Muscle layer of duodenum (tissue), 2 donors: ENCODE measurements around the gene PHF2.

Experiments
- H3K27ac ChIP-seq: one replicate; pipeline ENCODE4 v1.7.0; 2013; ENCODE audit warnings: mild to moderate bottlenecking, low read length
- H3K27me3 ChIP-seq: one replicate; pipeline ENCODE4 v1.7.0; 2013; ENCODE audit warnings: low read depth, mild to moderate bottlenecking, control low read depth, low read length
- H3K36me3 ChIP-seq, 2 donors: one replicate each; pipeline ENCODE4 v1.7.0; 2013; ENCODE audit warnings: low read length in 2 of 2, control low read depth in 1 of 2, mild to moderate bottlenecking in 1 of 2; ENCODE audit not compliant: insufficient read depth in 2 of 2, control insufficient read depth in 1 of 2
- H3K4me1 ChIP-seq, 2 donors: one replicate each; pipeline ENCODE4 v1.7.0; 2013; ENCODE audit warnings: low read length in 2 of 2, mild to moderate bottlenecking in 2 of 2, control low read depth in 1 of 2, moderate library complexity in 1 of 2; ENCODE audit not compliant: insufficient read depth in 2 of 2, control insufficient read depth in 1 of 2
- H3K4me3 ChIP-seq, 2 donors: one replicate each; pipeline ENCODE4 v1.7.0; 2013; ENCODE audit warnings: low read length in 2 of 2, low read depth in 1 of 2, mild to moderate bottlenecking in 1 of 2
- H3K9me3 ChIP-seq, 2 donors: one replicate each; pipeline ENCODE4 v1.7.0; 2013; ENCODE audit warnings: low read length in 2 of 2, control low read depth in 1 of 2, mild to moderate bottlenecking in 1 of 2; ENCODE audit not compliant: control insufficient read depth in 1 of 2
- donor health status: healthy.

The PHF2 gene

DNA sequence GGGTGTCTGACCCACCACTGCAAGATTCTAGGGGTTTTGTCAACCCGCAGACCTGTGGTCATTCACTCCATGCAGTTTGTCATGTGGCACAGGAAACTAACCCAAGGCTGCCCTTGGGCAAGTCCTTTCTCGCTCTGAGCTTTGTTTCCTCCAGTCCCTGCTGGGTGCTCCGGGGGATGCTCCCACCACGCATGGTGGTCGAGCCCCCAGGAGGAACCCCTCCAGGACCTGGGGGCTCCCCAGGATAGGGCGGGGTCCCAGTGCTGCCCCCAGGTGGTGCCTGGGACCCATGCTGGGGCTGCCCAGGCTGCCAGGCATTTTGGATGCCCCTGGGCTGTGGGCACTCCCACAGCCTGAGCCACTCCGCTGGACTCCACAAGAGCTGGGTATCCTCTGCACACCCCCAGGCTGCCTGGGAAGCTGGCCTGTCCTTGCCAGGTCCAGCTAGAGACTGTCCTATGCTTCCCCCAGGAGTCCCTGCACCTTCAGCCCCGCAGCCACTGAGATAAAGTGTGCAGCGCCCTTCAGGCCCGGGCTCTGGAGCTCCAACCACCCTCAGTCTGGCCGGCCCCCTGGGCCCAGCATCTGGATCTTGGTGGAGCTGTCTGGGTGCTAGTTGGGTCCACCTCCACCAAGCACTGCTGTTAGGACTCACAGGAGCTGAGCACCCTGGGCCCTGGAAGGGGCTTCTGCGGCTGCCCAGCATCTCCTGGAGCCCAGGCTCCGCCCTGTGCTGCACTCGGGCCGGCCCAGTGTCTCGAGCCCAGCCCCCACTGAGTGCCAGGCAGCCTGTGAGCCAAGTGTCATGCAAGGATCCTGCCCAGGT is 104.3 kb downstream of the PHF2 start:
- H3K4me1 ChIP-seq = peaks cover 0 to 5% of the 10 kb centered on the region in 2 donors

GRCh38 chr9:93681269-93682154 is 105.1 kb downstream of the PHF2 start:
- no peaks in the 10 kb centered on the region for H3K9me3 ChIP-seq
- peaks cover 0 to 5% of the 10 kb centered on the region in 2 donors for H3K4me1 ChIP-seq
- H3K27ac ChIP-seq = no peak overlapping the region
- peaks cover 6 to 20% of the 10 kb centered on the region in 2 donors for H3K36me3 ChIP-seq
- H3K27me3 ChIP-seq = no peaks in the 10 kb centered on the region
- H3K4me3 ChIP-seq = no peak overlapping the region

More for the DNA sequence above, 104.3 kb downstream of the PHF2 start:
- Histone ChIP-seq H3K4me3 (no peak overlapping the region), H3K27me3 (no peaks in the 10 kb centered on the region), H3K27ac (no peak overlapping the region), H3K36me3 (peaks cover 10 to 28% of the 10 kb centered on the region in 2 donors), H3K9me3 (no peaks in the 10 kb centered on the region)

GRCh38 chr9:93682155-93682968 is 106.0 kb downstream of the PHF2 start:
- Histone ChIP-seq H3K27ac (no peak overlapping the region), H3K27me3 (no peaks in the 10 kb centered on the region), H3K4me3 (no peak overlapping the region), H3K9me3 (no peaks in the 10 kb centered on the region), H3K36me3 (peaks cover 6 to 11% of the 10 kb centered on the region in 2 donors), H3K4me1 (peaks cover 0 to 5% of the 10 kb centered on the region in 2 donors)

GRCh38 chr9:93683331-93684134 is 107.1 kb downstream of the PHF2 start:
- no peaks in the 10 kb centered on the region for H3K9me3 ChIP-seq
- no peaks in the 10 kb centered on the region for H3K36me3 ChIP-seq
- no peaks in the 10 kb centered on the region for H3K27me3 ChIP-seq
- no peak overlapping the region for H3K27ac ChIP-seq
- peaks cover 0 to 5% of the 10 kb centered on the region in 2 donors for H3K4me1 ChIP-seq
- H3K4me3 ChIP-seq = no peak overlapping the region

DNA sequence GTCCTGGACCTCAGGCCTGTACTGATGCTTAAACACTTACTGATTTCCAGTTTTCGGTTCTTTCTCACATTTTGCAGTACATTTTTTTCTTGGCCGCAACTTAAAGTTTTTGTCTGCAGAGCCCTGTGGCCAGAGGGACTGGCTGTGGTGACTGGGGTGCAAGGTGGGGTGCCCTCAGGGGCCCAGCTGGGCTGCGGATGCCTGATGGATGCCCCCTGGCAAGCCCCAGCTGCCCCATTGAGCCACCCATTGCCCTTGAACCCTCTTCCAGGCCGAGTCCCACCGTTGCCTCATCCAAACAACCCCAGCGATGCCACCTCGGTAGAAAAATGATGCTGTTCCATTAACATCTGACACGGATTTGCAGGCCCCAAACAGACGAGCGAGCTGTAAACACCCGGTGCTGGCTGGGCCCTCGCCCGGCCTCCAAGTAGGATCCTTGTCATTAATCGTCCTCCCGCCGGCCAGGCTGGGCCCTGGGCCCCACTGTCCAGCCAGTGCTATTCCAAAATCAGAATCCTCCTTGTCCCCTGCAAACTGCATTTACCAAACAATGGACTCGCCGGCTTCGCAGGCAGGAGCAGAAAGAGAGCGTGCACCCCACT is 107.9 kb downstream of the PHF2 start:
- Histone ChIP-seq H3K9me3 (peaks cover 0 to 6% of the 10 kb centered on the region in 2 donors), H3K4me3 (no peak overlapping the region), H3K4me1 (peaks cover 0 to 5% of the 10 kb centered on the region in 2 donors), H3K27ac (no peak overlapping the region), H3K36me3 (no peaks in the 10 kb centered on the region), H3K27me3 (no peaks in the 10 kb centered on the region)

DNA sequence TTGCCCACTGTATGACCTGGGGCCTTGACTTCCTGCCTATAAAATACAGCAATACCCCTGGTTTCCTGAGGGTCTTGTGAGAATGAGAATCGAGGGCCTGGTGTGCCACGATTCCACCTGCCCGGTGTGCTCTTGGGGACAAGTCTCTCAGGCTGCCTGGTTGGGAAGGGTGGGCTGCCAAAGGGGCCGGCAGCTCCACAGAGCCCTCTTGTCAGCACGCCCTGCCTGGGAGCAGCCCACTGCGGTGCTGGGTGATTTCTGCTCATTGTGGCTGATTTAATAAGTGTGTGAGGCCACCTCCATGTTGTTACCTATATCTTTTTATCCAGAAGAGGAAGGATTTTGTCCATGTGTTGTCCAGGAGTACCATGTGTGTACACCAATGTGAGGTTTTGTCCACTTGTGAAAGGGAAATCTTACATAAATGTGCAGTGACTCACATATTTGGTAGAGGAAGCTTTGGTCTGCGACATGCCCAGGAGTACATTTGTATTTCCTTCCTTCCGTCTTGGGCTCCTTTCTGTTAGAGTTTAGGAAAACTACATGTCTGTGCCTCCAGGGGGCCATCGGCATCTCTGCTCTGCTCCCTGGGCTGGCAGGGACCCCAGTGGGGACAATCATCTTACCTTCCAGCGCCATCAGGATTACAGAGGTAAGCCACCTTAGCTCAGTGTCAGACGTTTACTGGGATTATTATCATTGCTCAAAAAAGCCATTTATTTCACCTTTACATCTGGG is 108.6 kb downstream of the PHF2 start:
- Histone ChIP-seq H3K4me3 (no peak overlapping the region), H3K27ac (no peak overlapping the region), H3K4me1 (peaks cover 0 to 5% of the 10 kb centered on the region in 2 donors), H3K9me3 (peaks cover 0 to 8% of the 10 kb centered on the region in 2 donors), H3K36me3 (no peaks in the 10 kb centered on the region), H3K27me3 (no peaks in the 10 kb centered on the region)

- H3K9me3 ChIP-seq = peaks cover 8 to 14% of the 10 kb centered on the region in 2 donors
- H3K27me3 ChIP-seq = no peaks in the 10 kb centered on the region
- peaks cover 0 to 5% of the 10 kb centered on the region in 2 donors for H3K4me1 ChIP-seq
- no peaks in the 10 kb centered on the region for H3K36me3 ChIP-seq
- H3K27ac ChIP-seq = no peak overlapping the region
- H3K4me3 ChIP-seq = no peak overlapping the region
Observed at GRCh38 chr9:93686127-93686879, 109.9 kb downstream of the PHF2 start.

DNA sequence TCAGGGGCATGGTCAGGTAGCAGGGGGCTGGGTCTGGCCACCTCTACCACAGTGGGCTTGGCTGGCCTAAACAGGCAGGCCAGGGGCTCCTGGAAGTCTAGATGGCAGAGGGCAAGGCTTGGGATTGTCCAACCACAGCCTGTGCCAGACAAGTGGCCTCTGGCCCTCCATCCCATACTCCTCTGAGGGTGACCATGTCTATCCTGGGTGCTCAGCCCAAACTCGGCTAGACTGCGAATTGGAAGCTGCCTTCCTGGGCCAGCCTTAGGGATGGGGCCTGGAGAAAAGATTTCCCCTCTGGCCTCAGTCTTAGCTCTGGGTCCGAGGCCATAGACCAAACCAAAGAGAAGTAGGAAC is 110.5 kb downstream of the PHF2 start:
- Histone ChIP-seq H3K4me3 (no peak overlapping the region), H3K36me3 (no peaks in the 10 kb centered on the region), H3K9me3 (peaks cover 8 to 20% of the 10 kb centered on the region in 2 donors), H3K27me3 (no peaks in the 10 kb centered on the region), H3K27ac (no peak overlapping the region), H3K4me1 (peaks cover 0 to 5% of the 10 kb centered on the region in 2 donors)

DNA sequence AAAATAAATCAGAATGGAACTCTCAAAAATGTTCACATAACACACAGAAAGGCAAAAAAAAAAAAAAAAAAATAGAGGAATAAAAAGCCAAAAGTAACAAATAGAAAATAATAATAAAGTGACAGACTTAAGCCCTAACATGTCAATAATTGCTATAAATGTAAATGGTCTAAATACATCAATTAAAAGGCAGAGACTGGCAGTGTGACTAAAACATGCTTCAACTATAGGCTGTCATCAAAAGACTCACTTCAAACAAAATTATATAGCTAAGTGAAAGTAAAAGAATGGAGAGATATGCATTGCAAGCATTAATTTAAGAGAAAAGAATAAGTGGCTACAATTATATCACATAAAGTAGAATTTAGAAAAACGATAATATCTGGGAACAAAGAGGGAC is 114.2 kb downstream of the PHF2 start:
- Histone ChIP-seq H3K4me1 (no peaks in the 10 kb centered on the region), H3K9me3 (peaks cover 8 to 22% of the 10 kb centered on the region in 2 donors), H3K27ac (no peak overlapping the region), H3K27me3 (no peaks in the 10 kb centered on the region), H3K36me3 (no peaks in the 10 kb centered on the region), H3K4me3 (no peak overlapping the region)
